ENCODE results near the gene PLD3.

The PLD3 gene

DNA sequence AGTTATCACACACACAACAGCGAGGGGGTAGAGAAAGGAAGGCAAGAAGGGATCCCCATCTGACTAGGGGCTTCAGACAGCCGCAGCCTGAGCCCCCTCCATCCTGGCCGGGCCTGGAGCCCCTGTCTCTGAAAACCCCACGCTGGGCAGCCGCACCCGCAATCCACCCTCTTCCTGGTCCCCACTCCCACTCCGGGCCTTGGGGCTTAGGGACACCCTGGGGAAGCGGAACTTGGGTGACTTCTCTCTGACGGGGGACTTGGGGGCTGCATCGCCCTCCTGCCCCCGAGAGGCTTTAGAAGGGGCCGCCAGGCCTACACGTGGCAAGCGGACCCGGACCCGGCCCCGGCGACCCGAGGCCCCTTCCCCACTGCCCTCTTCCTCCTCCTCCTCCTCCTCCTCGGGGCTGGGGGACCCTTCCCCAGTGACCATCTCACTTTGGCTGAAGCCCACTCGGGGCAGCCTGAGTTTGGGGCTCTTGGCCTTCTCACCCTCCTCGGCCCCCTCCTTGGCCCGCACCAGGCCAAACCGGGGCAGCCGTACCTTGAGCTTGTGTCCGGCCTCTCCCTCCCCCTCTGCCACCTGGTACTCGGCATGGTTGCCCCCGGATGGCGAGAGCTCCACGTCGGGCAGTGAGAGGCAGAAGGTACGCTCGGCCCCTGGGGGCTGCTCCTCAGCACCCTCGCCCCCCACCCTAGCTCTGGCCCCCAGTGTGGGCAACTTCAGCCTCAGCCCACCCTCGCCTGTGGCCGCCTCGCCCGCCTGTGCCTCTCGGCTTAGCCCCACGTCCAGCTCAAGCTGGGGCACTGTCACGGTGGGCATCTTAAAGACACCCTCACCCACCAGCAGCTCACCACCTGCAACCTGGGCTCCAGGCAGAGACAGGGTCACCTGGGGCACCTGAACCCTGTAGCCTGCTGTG, 45.7 kb downstream of the PLD3 start:
- no peak overlapping the region for H3K4me3 ChIP-seq (ENCODE audit: control insufficient read depth, low read depth, low read length)
- DNase-seq (ENCODE audit: low read depth): no peak
- TF ChIP-seq, protein P1, sequence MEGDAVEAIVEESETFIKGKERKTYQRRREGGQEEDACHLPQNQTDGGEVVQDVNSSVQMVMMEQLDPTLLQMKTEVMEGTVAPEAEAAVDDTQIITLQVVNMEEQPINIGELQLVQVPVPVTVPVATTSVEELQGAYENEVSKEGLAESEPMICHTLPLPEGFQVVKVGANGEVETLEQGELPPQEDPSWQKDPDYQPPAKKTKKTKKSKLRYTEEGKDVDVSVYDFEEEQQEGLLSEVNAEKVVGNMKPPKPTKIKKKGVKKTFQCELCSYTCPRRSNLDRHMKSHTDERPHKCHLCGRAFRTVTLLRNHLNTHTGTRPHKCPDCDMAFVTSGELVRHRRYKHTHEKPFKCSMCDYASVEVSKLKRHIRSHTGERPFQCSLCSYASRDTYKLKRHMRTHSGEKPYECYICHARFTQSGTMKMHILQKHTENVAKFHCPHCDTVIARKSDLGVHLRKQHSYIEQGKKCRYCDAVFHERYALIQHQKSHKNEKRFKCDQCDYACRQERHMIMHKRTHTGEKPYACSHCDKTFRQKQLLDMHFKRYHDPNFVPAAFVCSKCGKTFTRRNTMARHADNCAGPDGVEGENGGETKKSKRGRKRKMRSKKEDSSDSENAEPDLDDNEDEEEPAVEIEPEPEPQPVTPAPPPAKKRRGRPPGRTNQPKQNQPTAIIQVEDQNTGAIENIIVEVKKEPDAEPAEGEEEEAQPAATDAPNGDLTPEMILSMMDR (conservative IDR thresholded peaks at IDR 0.05; ENCODE audit: control insufficient read depth, insufficient read depth, low read depth, low read length): no peak

DNA sequence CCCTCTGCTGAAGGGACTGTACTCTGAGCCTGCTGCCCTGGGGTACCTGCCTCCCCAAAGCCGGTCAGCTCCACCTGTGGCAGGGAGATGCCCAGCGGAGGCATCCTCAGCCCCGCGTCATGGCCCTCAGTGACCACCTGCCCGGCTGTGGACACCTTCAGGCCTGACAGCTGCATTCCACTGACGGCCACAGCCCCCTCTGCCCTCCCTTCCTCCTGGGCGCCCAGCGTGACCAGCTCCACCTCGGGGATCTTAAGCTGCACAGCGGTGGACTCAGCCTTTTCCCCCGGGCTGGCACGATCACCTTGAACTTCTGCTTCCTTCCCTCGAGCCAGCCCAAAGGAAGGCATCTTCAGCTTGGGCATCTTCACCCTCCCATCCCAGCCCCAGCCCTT, 46.3 kb downstream of the PLD3 start:
- TF ChIP-seq, protein P1 (conservative IDR thresholded peaks at IDR 0.05; ENCODE audit: control insufficient read depth, insufficient read depth, low read depth, low read length): no peak
- H3K4me3 ChIP-seq (ENCODE audit: control insufficient read depth, low read depth, low read length): no peak overlapping the region

DNA sequence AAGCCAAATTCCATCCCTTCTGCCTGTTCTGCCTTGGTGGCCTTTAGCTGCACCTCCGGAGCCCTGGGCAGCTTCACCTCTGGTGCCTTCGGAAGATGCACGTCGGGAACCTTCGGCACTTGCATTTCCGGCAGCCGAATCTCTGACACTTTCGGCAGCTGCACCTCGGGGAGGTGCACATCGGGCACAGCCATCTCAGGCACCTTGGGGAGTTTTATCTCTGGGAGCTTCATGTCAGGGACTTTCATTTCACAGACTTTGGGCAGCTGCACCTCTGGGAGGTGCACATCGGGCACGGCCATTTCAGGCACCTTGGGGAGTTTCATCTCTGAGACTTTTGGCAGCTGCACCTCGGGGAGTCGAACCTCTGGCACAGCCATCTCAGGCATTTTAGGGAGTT, 47.5 kb downstream of the PLD3 start:
- no peak for DNase-seq (ENCODE audit: low read depth)
- no peak overlapping the region for H3K4me3 ChIP-seq (ENCODE audit: control insufficient read depth, low read depth, low read length)
- TF ChIP-seq, protein P1 (conservative IDR thresholded peaks at IDR 0.05; ENCODE audit: control insufficient read depth, insufficient read depth, low read depth, low read length): no peak

More for the DNA sequence above, 46.3 kb downstream of the PLD3 start:
- DNase-seq (ENCODE audit: low read depth): no peak

DNA sequence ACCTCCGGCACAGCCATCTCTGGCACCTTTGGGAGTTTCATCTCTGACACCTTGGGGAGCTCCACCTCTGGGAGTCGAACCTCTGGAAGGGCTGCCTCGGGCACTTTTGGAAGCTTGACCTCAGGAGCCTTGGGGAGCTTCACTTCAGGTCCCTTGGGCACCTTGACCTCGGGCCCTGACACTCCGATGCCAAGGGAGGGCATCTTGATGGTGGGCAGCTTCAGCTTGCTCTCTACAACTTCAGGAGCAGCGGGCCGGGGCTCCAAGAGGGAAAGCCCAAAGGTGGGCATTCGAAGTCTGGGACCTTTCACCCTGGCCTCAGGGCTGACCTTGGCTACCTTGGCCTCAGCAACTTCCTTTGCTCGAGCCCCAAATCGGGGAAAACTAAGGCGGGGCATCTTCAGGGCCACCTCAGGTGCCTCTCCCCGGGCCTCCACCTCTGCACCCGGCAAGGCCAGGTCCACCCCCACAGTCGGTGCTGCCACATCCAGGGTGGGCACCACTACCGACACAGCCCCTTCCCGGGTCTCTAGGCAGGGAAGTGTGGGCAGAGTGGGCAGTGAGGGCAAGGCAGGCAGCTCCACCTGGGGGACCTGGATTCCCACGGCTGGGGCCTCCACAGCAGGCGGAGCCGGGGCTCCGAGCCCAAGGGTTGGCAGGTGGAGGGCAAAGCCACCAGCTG, 48.5 kb downstream of the PLD3 start:
- H3K4me3 ChIP-seq (ENCODE audit: control insufficient read depth, low read depth, low read length): no peak overlapping the region
- DNase-seq (ENCODE audit: low read depth): no peak
- TF ChIP-seq, protein P1 (conservative IDR thresholded peaks at IDR 0.05; ENCODE audit: control insufficient read depth, insufficient read depth, low read depth, low read length): no peak

DNA sequence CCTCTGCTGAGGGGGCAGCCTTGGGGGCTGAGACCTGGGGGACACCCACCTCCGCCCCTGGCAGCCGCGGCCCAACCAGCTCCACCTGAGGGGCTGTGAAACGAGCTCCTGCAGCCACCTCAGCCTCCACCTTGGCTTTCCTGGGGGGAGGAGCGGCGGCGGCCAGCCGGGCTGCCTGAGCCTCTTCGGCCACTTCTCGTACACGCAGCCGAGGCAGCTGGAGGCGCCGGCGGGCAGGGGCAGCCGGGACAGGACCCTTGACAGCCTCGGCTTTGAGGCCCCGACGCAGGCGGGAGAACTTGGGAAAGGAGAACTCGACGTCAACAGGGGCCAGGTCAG, 49.0 kb downstream of the PLD3 start:
- DNase-seq (ENCODE audit: low read depth): no peak
- TF ChIP-seq, protein P1 (conservative IDR thresholded peaks at IDR 0.05; ENCODE audit: control insufficient read depth, insufficient read depth, low read depth, low read length): no peak
- no peak overlapping the region for H3K4me3 ChIP-seq (ENCODE audit: control insufficient read depth, low read depth, low read length)

DNA sequence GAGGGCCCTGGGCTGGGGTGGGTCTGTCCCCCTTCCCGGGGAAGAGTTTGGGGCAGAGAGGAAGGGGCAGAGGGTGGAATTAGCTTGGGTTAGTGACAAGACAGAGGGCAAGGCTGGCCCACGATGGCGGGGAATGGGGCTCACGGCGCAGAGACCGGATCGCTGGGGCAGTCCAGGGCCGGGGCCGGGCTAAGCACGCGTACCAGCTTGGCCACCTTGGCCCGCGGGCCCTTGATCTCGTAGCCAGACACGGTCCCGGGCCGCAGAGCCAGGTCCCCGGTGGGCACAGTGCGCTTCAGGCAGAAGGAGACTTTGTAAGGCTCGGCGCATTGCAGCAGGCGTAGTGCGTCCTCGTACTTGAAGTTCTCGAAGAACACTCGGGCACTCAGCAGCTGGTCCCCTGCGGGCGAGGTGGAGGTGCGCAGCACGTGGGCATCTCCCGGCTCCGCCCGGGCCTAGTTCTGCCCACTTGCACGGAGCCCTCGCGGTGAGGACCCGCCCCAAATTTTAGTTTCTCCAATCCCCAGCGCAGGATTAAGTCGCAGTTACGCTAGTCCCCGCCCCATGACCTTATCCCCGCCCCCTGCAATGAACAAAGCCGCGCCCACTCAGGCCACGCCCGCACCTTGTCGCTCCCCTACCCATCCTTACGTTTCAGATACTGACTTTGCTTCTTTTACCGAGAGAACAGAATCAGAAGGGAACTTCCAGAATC, 50.1 kb downstream of the PLD3 start:
- no peak for DNase-seq (ENCODE audit: low read depth)
- TF ChIP-seq, protein P1 (conservative IDR thresholded peaks at IDR 0.05; ENCODE audit: control insufficient read depth, insufficient read depth, low read depth, low read length): no peak
- H3K4me3 ChIP-seq (ENCODE audit: control insufficient read depth, low read depth, low read length): no peak overlapping the region
